Stimulated activated CD4-positive, alpha-beta T cell treated with anti-CD3 and anti-CD28 coated beads, Interleukin-1b, Interleukin-23, amount 100 ng/mL, for 4 hours (primary cell): ENCODE data around the gene WIZ.
"Not testable (repeated sequence)": the region's sequence is repeated elsewhere in the genome, so short reads cannot be mapped to it uniquely, and the experiment has no call there.

Source experiments
- DNase-seq, 2 donors: peaks; one replicate each; pipeline ENCODE4 v3.0.0-alpha.2; 2020; ENCODE audit warnings: low read depth in 2 of 2

WIZ gene, protein sequence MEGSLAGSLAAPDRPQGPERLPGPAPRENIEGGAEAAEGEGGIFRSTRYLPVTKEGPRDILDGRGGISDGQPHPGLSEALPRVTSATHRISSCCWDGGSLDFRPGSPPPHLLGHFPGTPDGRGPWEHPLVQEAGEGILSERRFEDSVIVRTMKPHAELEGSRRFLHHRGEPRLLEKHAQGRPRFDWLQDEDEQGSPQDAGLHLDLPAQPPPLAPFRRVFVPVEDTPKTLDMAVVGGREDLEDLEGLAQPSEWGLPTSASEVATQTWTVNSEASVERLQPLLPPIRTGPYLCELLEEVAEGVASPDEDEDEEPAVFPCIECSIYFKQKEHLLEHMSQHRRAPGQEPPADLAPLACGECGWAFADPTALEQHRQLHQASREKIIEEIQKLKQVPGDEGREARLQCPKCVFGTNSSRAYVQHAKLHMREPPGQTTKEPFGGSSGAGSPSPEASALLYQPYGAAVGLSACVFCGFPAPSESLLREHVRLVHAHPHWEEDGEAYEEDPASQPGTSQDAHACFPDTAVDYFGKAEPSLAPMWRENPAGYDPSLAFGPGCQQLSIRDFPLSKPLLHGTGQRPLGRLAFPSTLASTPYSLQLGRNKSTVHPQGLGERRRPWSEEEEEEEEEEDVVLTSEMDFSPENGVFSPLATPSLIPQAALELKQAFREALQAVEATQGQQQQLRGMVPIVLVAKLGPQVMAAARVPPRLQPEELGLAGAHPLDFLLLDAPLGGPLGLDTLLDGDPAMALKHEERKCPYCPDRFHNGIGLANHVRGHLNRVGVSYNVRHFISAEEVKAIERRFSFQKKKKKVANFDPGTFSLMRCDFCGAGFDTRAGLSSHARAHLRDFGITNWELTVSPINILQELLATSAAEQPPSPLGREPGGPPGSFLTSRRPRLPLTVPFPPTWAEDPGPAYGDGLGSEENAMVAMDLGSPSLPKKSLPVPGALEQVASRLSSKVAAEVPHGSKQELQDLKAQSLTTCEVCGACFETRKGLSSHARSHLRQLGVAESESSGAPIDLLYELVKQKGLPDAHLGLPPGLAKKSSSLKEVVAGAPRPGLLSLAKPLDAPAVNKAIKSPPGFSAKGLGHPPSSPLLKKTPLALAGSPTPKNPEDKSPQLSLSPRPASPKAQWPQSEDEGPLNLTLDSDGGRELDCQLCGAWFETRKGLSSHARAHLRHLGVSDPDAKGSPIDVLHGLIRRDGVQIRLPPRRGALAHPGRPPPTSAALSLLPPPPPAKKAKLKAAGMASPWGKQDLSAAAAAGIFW (N-terminal part only)

DNA sequence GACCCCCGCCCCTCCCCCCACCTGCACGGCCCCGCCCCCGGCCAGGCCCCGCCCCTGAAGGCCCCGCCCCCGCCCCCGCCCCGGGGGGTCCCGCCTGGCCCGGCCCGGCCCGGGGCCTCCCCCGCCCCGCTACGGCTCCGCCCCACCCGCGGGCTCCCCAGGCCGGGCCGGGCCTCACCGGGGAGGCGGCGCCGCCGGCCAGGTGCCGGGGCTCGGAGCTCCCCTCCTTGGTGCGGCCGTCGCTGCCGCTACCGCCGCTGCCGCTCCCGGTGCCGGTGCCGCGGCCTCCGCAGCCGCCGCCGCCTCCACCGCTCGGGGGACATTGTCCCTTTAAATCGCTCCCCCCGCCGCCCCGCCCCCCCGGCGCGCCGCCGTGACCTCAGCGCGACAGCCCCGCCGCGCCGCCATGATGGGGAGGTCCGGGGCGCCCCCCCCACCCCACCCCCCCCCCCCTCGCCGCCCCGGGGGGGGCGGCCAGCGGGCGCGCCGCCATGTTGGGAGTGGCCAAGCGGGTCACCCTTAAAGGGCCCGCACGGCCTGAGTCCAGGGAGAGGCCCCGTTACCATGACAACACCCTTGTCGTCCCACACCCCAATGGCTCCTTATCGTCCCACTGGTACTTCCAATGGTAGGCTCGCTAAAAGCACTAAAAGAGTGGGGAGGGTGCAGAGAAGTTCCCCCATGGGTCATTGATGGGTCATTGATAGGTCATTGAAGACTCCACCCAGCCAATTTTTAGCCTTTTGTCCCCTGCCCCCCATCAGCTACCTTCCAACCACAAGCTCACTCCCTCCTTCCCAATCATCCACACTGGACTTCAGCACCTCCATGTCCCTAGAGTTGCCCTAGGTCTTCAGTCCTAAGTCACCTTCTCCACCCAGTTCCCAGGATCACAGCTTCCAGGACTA is at the start of gene WIZ:
Gene WIZ, minus strand, starts transcription at position 337 of the 908 bp plus-strand sequence. CDS start 1,649 bp downstream, outside the sequence.
- DNase-seq, result peak; percentile 72 to 87

DNA sequence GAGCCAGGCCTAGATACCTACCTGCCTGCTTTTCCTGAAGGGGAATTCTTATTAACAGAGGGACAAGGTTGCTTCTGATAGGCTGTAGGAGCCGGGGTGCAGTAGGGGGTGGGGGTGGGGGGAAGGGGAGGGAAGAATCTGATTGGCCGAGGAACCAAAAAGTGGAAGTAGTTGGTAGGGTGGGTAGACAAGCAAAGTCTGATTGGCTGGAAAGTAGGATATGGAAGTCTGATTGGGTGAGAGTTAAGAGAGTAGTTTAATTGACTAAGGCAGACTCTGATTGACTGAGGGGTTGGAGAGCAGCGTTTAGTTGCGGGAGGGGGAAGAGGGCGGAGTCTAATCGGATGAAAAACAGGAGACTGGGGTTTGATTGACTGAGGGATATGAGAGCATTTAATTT is 49.2 kb upstream of the WIZ start:
- no peak for DNase-seq

DNA sequence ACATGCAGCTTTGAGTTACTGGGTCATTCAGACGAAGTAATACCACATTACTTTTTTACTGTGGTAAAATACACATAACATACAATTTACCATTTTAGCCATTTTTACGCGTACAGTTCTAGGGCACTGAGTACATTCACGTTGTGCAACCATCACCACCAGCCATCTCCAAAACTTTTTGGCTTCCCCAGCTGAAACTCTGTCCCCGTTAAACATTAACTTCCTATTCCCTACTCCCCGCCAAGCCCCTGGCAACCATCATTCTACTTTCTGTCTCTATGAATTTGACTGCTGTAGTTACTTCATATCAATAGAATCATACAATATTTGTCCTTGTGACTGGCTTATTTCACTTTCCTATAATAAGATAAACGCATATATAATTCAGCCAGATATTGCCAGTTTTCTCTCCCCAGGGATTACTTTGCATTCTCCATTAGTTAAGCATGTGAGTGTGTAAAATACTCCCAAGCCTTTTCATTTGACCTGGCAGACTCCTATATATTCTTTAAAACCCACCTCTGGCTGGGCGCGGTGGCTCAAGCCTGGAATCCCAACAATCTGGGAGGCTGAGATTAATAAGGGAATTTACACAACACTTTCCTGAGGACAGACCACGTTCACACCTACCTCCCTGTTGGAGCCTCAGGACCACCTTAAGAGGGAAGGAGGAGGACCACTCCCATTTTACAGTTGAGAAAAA is 48.6 kb upstream of the WIZ start:
- DNase-seq, result no peak

DNA sequence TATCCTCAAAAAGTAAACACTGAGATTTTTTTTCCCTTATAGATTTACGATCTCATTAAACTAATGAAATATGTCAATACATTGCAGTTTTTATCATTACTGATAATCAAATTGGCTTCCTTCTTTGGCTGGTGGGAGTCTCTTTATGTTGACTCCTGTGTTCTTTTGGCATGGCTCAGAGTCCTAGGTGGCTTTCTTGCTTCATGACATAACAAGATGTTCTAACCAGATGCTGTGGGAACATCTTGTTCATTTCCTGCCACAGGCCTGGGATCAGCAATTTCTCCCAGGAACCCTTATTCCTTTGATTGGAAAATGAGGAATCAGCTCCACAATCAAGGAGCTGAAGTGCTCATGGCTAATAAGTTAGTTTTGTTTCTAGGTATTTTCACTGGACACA is 45.4 kb upstream of the WIZ start:
- no peak for DNase-seq

DNA sequence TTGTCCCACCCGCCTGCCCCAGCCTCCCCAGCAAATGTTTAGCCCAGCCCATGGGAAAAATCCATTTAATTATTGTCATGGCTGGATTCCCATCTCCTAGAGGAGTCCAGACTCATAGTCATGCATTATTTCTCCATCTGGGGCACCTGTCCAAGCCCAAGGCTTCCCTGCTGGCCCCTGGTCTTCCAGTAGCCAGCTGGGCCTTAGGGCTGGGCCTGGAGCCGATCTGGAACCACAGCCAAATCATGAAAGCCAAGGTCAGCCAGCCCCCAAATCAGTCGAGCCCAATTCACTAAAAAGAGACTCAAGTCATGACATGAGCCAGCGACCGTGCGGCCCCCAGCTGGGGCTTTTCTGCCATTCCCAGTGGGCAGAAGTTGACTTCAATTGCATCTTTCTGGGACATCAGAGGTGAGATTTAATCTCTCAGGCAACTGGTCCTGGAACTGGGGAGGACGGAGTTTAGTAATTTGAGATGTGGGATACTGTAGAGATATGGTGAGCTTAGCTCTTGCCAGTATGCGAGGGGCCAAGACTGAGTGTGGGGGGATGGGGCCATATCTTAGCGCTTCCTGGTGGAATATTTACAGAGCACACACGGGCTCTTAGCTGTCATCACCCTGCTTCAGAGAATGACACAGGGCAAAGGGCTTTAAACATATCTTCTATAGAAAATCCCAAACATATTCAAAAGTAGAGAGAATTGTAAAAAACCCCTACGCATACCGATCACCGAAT is 38.9 kb upstream of the WIZ start:
- no peak for DNase-seq

DNA sequence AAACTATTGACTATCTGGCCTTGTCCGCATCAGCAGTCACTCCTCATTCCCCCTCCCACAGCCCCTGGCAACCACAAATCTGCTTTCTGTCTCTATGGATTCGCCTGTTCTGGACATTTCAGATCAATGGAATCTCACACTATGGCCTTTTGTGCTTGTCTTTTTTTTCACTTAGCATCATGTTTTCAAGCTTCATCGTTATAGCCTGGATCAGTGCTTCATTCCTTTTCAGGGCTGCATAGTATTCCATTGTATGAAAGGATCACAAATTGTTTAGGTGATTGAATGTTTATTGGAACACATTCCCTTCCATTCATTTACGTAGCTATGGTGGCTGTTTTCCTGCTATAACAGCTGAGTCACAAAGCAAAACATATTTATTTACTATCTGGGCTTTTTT is 37.3 kb upstream of the WIZ start:
- DNase-seq, result no peak

DNA sequence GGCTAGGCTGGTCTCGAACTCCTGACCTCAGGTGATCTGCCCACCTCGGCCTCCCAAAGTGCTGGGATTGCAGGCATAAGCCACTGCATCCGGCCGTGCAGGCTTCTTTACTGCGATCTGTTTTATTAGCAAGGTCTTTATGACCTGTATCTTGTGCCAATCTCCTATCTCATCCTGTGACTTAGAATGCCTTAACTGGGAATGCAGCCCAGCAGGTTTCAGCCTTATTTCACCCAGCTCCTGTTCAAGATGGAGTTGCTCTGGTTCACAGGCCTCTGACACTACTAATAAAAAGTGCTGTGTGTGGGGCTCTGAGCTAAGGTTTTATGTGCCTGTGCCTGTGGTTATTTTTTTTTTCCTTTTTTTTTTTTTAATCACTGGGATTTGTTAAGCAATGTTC is 36.0 kb upstream of the WIZ start:
- DNase-seq, result not testable (repeated sequence)

DNA sequence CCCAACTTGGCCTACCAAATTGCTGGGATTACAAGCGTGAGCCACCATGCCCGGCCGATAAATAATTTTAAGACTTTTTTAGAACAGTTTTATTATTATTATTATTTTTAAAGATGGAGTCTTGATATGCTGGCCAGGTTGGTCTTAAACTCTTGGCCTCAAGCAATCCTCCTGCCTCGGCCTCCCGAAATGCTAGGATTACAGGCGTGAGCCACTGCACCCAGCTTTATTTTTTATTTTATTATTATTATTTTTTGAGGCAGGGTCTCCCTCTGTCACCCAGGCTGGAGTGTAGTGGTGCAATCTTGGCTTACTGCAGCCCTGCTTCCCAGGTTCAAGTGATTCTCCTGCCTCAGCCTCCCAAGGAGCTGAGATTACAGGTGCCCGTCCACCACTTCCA is 31.2 kb upstream of the WIZ start:
- not testable (repeated sequence) for DNase-seq

DNA sequence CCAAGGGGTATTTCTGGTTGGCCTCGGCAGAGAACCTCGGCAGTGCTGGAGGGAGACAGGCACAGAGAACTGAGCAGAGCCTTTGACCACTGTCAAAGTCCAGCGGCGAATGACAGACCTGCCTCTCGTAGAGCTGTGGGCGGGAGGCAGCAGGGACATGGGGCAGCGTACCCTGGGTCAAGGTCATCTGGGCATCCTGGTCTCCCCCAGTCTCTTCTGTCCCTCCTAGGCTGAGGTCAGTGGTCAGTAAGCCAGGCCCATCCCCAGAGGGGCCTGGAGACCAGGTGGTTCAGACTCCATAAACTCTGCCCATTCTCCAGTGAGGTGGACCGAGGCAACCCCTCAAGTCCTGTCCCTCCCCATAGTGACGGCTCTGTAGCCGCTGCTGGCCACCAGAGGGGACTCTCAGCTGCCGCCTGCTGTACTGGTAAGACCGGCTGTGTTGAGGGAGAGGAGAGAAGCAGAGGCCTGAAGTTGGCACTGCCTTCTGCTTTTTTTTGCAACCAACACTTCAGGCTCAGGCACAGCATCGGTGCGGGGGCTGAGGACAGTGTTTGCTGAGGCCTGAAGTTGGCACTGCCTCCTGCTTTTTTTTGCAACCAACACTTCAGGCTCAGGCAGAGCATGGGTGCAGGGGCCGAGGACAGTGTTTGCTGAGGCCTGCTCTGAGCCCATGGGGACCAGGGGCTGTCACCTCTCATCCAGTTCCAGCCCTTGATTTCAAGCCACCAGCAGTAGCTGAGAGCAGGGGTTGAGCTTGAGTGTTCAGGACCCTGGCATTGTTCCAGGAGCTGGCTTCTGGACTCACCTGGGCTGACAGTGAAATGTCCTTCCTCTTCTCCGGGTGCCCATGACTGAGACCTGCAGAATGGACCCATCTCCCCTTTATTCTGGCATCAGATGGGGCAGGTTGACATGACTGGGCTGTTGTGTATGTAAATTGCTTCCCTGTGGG is 29.9 kb upstream of the WIZ start, which contains the start of gene PGLYRP2:
Gene PGLYRP2, minus strand, starts transcription at position 111 of the 955 bp plus-strand sequence. CDS start 130 bp downstream, outside the sequence.
- DNase-seq, result no peak

DNA sequence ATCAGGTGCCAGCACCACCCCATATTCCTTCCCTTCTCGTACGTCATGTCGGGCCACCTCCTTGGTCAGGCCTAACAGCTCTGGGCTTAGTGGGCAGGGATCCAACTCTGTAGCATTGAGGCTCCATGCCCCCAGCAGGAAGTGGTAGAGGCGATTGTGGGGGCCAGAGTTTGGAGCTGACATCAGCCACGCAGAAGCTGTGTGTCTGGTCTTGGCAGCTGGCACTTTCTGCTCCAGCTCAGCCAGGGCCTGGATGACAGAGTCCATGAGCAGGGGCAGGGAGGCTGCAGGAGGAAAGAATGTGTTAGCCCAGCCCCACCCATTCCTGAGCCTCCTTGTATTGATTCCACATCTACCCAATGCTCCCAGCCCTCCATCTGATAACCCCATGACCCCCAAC is 26.6 kb upstream of the WIZ start:
- DNase-seq, result no peak

DNA sequence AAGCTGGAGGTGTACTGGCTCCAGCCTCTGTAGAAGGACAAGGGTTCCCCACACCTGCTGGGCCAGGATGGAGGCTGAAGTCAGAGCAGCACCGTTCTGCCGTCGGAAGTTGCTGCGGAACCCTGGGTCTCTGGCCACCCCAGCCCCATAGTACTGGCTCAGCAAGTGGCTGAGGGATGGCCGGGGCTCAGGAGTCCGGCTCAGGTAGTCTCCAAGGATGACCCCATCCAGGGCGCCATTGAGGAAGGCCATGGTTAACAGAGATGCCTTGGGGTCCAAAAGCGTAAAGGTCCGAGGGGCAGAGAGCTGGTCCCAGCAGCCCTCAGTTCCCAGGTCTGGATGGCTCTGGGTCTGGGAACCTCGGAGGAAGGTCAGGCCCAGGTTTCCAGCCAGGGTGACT is 25.9 kb upstream of the WIZ start:
- DNase-seq, result no peak

DNA sequence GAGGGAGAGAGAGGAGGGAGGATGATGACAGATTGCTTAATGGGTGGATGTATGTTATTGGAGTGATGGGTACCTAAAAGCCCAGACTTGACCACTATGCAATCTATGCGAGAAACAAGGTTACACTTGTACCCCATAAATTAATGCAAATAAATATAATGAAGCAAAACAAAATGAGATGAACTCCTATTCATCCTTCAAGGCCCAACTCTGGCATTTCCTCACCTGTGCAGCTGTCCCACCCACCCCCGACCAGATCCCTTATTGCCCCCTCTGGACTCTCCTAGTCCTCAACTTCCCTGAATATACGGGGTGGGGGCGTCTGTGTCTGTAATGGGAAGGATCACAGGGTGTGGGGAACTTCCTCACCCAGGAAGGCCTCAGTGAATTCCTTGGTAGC is 25.4 kb upstream of the WIZ start:
- DNase-seq, result no peak

DNA sequence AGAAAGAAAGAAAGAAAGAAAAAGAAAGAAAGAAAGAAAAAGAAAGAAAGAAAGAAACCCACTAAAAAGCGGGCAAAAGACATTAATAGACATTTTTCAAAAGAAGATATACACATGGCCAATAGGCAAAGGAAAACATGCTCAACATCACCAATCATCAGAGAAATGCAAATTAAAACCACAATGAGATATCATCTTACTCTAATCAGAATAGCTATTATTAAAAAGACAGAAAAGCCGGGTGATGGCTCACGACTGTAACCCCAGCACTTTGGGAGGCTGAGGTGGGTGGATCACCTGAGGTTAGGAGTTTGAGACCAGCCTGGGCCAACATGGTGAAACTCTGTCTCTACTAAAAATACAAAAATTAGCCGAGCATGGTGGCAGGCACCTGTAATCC is 24.1 kb upstream of the WIZ start:
- DNase-seq, result not testable (repeated sequence)

DNA sequence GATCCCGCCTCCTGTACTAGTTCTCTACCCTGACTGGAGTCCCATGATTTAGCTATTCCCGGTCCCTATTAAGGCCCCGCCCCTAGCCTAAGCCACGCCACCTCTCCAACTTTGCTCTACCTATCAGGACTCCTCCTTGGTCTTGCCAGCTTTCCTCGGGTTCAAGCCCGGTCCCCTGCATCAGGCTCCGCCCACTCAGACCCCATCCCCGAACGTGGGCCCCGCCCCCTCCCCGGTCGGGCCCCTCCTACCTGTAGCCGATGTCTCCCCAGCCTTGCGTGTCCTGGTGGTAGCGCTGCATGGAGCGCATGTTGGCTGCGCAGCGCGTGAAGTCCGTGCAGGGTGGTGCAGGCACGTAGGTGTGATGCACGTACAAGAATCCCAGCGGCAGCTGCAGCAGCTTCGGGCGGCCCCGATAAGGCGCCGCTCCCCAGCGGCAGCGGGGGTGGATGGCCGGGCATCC is 21.9 kb upstream of the WIZ start:
- DNase-seq, result no peak

DNA sequence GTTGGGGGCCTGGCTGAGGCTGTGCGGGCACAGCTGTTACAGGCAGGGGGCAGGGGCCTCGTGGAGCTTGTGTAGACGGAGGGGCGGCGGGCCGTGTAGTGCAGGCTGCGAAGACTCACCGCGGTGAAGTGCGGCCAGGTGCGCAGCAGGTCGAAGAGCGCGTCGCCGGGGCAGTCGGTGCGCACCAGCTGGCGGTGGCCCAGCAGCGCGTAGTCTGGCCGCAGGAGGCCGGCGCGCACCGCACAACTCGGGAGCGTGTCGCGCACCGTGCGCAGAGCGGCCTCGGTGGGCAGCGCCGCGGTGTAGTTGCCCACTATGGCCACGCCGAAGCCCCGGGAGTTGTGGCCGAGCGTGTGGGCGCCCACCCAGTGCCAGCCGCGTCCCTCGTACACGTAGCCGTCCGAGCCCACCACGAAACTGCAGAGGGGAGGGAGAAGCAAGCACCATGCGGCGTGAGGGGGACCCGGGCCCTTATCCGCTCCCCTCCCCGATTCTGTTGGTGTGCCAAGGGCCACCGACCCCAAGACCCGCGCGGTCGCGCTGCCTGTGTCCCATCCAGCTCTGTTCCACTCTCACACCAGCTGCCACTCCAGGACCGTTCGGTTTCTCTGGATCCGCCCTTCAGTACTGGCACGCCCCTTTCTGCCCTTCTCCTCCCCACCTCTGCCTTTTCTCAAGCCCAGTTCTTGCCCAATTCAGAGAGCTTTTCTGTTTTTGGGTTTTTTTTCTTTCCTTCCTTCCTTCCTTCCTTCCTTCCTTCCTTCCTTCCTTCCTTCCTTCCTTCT is 19.9 kb upstream of the WIZ start:
- DNase-seq, result no peak

DNA sequence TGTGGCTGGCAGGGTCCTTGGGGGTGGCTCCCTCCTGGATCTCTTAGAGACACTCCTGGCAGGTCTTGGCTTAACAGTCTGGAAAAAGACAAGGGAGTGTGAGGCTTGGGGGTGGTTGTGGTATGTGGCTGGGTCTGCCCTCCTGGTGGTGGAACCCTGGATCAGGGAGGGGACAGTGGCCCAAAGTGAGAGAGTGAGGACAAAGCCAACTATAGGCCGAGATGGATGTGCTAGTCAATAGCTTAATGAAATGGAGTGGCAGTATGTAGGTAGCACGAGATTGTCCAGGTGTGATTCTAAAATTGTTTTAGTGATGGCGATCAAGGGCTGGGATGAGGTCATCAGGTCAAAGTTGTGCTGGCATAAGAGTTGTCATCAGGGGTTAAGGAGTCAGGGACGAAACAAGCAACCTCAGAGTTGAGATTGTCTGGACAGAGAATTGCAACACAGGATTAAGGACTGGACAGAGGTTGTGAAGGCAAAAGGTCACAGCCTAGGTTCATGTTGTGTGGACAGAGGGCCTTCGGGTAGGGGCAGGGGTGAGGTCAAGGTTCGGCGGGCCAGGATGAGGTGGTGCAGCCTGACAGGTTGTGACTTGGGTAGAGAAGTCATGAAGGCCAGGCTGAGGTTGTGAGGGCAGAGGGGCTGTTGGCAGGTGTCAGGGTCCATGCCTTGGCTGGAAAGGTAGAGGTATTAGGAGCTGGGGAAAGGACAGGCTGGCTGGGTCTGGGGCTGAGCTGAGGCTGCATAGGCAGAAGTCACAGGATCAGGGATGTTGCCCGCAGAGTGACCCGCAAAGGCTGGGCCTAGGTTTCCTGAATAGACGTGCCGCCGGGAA is 19.1 kb upstream of the WIZ start:
- DNase-seq, result no peak
